NCI-H1105 (cell line): ENCODE results near the gene IL15.
"Not testable (repeated sequence)": the region's sequence is repeated elsewhere in the genome, so short reads cannot be mapped to it uniquely, and the experiment has no call there.

Experiments
- DNase-seq: peaks from one replicate; lab custom pipeline; 2025; lab: John Stamatoyannopoulos, UW

IL15 gene

GRCh38 chr4:141705048-141705746 lies 68.8 kb downstream of the IL15 start:
- no peak for DNase-seq

GRCh38 chr4:141705747-141706377 lies 69.5 kb downstream of the IL15 start:
- DNase-seq: no peak

- DNase-seq: no peak
Measured at GRCh38 chr4:141706445-141706844, 70.1 kb downstream of the IL15 start.

DNA sequence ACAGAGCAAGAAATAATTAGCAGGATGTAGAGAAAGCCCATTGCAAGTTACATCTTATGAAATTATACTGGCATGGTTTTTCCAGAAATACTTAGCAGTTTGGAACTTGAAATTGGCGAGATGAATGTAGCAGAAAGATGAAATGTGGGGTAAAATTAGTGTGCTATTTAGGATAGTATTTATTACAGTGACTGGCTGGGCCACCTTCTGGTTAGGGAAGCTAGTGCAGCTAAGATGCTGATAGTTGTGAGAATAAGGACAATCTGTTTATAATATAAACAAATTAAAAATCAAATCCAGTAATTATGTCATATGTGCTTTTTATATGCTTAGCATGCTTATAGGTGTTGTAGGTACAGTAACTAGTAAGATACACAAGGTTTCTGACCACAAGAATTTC lies 74.8 kb downstream of the IL15 start:
- DNase-seq: no peak

GRCh38 chr4:141713185-141713584 lies 76.8 kb downstream of the IL15 start:
- DNase-seq: no peak

- no peak for DNase-seq
Measured at GRCh38 chr4:141713771-141714445, 77.5 kb downstream of the IL15 start.

DNA sequence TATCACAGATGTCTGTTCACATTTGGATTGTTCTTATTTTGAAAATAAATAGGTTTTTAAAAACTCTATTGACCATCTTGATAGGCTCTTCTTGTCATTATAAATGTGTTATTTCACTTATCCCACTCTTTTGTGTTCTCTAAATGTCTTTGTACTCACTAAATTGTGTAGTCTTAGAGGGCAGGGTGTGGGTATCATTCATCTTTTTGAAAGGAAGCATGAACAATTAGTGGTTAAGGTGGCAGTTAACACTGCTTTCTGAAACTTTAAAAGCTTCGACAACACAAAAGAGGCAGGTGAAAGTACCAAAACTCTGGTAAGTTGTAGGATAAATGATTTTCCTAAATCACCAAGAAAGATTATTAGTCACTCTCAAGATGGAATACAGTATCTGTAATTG lies 83.2 kb downstream of the IL15 start:
- DNase-seq: no peak

GRCh38 chr4:141721174-141721573 lies 84.8 kb downstream of the IL15 start:
- DNase-seq: no peak

DNA sequence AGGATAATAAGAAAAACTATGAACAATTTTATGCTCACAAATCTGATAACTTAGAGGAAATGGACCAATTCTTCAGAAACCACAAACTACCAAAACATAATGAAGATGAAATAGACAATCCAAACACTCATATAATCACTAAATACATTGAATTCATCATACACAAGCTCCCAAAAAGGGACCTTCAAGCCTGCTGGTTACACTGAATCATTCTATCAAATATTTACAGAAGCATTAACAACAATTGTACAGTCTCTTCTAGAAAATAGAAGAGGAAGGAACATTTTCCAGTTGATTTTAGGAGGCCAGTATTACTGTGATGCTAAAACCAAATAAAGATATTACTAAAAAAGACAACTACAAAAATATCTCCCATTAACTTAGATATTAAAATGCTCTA lies 88.3 kb downstream of the IL15 start:
- DNase-seq: no peak

- no peak for DNase-seq
Measured at GRCh38 chr4:141727420-141727819, 91.0 kb downstream of the IL15 start.

- no peak for DNase-seq
Measured at GRCh38 chr4:141730805-141731204, 94.4 kb downstream of the IL15 start.

- no peak for DNase-seq
Measured at GRCh38 chr4:141731481-141731880, 95.1 kb downstream of the IL15 start.

- no peak for DNase-seq
Measured at GRCh38 chr4:141739636-141740035, 103.3 kb downstream of the IL15 start.

DNA sequence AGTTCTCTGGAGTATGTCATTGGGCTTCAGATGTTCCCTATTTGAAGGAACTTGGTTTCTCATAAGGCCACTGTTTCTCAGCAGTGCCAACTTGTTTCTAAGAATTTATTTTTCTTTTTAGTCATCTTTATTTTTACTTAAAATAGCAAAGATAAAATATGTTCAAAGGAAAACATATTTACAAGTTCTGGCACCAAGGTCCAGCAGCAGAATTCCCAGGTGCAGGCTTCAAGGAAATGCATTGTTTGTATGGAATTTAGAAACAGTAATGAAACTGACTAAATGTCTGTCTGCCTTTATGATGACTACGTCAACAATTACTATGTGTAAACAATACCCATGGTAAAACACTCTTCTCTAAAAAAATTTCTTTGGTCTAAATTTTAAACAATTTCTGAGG lies 109.6 kb downstream of the IL15 start:
- DNase-seq: no peak

DNA sequence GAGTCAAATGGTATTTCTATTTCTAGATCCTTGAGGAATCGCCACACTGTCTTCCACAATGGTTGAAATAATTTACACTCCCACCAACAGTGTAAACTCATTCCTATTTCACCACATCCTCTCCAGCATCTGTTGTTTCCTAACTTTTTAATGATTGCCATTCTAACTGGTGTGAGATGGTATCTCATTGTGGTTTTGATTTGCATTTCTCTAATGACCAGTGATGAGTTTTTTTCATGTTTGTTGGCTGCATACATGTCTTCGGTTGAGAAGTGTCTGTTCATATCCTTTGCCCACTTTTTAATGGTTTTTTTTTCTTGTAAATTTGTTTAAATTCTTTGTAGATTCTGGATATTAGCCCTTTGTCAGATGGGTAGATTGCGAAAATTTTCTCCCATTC lies 115.4 kb downstream of the IL15 start:
- DNase-seq: not testable (repeated sequence)

DNA sequence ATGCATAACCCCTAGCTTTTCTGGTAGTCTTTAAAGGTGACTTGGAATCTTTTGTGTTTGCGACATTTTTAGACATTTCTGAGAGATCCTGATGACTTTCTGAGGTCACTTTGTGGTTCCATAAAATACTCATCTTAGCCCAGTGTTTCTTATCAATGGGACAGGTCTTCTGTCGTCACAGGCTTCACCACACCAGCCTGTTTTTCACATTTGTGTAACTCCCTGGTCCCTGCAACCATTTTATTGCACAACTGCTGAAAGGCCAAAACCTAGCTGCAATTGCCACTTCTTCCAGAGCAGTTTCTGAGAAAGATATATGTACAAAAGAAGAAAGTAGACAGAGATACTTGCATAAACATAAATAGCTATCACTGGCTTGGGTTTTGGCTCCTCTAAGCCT lies 120.9 kb downstream of the IL15 start:
- DNase-seq: no peak

DNA sequence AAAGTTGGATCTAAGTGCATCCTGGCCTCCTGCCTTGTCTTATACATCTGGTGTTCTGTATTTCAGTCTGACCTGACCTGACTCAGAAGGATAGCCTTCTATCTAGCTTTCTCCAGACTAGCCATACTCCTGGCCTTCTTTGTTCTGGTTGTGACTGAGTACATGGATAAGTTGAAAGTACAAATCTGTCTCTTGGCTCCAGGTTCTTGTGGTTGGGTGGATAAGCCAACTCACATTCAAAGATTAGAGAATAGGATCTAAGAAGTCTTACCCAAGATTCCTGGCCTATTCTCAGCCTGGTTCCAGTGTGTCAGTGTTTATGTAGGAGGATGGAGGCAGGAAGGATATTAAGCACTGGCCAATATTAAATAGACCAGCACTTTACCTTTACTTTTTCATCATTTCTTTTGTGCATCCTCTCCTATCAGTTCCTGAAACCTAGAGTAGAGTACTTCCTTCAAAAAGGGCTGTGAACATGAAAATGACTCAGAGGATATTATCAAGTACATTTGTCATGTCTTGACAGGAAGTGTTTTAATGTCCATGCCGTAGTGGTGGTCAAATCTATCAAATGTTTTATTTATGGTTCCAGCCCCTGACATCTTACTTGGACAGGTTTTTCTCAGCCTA lies 123.5 kb downstream of the IL15 start:
- no peak for DNase-seq

DNA sequence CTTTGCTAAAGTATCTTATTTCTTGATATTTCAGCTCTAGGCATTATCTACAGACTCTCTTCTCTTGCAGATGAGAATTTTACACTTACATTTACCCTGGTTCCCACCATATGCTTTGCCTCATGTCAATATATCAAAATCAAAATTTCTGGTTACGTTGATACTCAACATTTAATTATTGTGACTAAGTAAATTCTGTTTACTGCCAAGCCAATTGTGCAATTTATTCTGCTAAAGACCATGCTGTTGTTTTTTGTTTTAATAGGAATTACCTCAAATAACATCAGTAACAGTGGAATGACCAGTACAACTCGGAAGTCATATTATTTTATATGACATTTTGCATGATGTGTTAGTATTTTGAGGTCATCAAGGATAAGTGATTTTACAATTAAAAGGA lies 125.5 kb downstream of the IL15 start:
- DNase-seq: no peak

DNA sequence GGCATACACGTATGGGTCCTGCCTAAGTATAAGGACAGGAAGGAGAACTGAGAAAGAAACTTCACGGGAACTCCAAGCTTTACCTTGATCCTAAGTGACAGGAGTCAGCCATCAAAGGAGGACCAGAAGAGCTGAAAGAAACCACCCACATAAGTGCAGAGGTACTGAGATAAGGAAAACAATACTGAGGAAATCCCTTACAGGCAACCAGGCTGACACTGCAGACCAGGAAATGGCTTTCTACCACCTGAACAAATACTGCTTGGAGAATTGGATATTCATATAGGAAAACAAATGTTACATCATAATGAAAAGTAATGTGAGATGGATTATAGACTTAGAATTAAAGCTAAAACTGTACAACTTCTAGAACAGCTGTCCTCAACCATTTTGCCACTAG lies 127.0 kb downstream of the IL15 start:
- no peak for DNase-seq

- no peak for DNase-seq
Measured at GRCh38 chr4:141768954-141769353, 132.6 kb downstream of the IL15 start.

DNA sequence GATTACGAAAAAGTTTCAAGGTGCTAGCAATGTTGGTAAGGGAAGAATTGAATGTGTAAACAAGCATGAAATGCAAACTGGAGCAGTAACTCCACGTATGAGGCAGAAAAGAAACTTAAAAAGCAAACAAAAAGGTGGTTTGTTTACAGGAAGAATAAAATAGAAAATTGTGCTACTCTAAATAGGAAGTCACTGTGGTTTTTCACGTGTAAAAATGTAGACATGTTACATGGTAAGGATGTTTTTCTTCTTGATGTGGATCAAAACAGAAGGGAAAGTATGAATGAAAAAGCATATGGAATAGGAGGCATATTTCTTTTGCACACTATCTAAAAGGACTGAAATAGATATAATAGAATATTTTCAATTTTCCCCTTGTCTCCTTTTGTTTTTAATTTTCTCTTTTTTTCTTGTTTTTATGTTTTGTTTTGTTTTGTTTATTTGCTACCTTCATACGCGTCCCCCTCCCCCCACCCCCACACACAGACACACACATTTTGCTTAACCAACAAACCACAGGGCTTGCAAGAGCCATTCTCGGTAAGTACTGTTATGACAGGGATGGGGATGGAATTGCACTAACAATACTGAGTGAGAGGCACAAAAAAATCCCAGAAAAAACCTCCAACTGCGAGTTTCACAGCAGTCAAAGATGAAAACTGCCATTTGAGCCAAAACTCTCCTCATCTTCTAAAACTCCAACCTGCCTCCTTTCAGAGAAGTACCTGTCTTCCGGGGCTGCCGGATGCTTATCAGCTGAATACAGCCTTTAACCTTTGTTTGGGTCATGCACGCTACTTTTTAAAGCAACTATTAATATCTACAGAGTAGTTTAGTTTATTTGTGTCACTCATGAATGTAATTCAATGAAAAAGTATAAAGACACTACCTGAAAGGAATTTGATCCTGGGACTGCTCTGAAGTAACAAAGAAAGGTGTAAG lies 135.8 kb downstream of the IL15 start:
- DNase-seq: no peak

- DNase-seq: no peak
Measured at GRCh38 chr4:141772838-141773237, 136.5 kb downstream of the IL15 start.
